ENCODE data around the gene SLC26A11.

The SLC26A11 gene

GRCh38 chr17:80214012-80214877 lies 6.0 kb upstream of the SLC26A11 start:
- Histone ChIP-seq H3K36me3 (peaks cover 42% of the 10 kb centered on the region), H3K4me3 (ENCODE audit: low read depth, low read length) (no peak overlapping the region), H3K4me1 (peaks cover 4% of the 10 kb centered on the region), H3K9me3 (no peaks in the 10 kb centered on the region), H3K27me3 (no peaks in the 10 kb centered on the region)
- TF ChIP-seq, protein P1, sequence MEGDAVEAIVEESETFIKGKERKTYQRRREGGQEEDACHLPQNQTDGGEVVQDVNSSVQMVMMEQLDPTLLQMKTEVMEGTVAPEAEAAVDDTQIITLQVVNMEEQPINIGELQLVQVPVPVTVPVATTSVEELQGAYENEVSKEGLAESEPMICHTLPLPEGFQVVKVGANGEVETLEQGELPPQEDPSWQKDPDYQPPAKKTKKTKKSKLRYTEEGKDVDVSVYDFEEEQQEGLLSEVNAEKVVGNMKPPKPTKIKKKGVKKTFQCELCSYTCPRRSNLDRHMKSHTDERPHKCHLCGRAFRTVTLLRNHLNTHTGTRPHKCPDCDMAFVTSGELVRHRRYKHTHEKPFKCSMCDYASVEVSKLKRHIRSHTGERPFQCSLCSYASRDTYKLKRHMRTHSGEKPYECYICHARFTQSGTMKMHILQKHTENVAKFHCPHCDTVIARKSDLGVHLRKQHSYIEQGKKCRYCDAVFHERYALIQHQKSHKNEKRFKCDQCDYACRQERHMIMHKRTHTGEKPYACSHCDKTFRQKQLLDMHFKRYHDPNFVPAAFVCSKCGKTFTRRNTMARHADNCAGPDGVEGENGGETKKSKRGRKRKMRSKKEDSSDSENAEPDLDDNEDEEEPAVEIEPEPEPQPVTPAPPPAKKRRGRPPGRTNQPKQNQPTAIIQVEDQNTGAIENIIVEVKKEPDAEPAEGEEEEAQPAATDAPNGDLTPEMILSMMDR (IDR thresholded peaks at IDR 0.05; ENCODE audit: low read depth, low read length): no peak
- DNase-seq: no peak

- TF ChIP-seq, protein P1 (IDR thresholded peaks at IDR 0.05; ENCODE audit: low read depth, low read length): no peak
- H3K27me3 ChIP-seq: no peaks in the 10 kb centered on the region
- peaks cover 40% of the 10 kb centered on the region for H3K36me3 ChIP-seq
These were observed 5.4 kb upstream of the SLC26A11 start for GRCh38 chr17:80214878-80215210.

GRCh38 chr17:80216473-80217456 lies 3.5 kb upstream of the SLC26A11 start:
- H3K4me3 ChIP-seq (ENCODE audit: low read depth, low read length): no peak overlapping the region
- TF ChIP-seq, protein P1 (IDR thresholded peaks at IDR 0.05; ENCODE audit: low read depth, low read length): no peak
- no peaks in the 10 kb centered on the region for H3K27me3 ChIP-seq
- no peaks in the 10 kb centered on the region for H3K9me3 ChIP-seq
- DNase-seq: no peak
- H3K4me1 ChIP-seq: peaks cover 6% of the 10 kb centered on the region
- peaks cover 24% of the 10 kb centered on the region for H3K36me3 ChIP-seq

More at GRCh38 chr17:80214878-80215210, 5.4 kb upstream of the SLC26A11 start:
- Histone ChIP-seq H3K4me3 (ENCODE audit: low read depth, low read length) (no peak overlapping the region), H3K9me3 (no peaks in the 10 kb centered on the region), H3K4me1 (peaks cover 6% of the 10 kb centered on the region)
- no peak for DNase-seq

- no peaks in the 10 kb centered on the region for H3K27me3 ChIP-seq
- DNase-seq: no peak
- peaks cover 6% of the 10 kb centered on the region for H3K4me1 ChIP-seq
- TF ChIP-seq, protein P1 (IDR thresholded peaks at IDR 0.05; ENCODE audit: low read depth, low read length): no peak
- no peaks in the 10 kb centered on the region for H3K9me3 ChIP-seq
- no peak overlapping the region for H3K4me3 ChIP-seq (ENCODE audit: low read depth, low read length)
- H3K36me3 ChIP-seq: peaks cover 15% of the 10 kb centered on the region
These were observed 2.4 kb upstream of the SLC26A11 start for GRCh38 chr17:80217703-80218362.

DNA sequence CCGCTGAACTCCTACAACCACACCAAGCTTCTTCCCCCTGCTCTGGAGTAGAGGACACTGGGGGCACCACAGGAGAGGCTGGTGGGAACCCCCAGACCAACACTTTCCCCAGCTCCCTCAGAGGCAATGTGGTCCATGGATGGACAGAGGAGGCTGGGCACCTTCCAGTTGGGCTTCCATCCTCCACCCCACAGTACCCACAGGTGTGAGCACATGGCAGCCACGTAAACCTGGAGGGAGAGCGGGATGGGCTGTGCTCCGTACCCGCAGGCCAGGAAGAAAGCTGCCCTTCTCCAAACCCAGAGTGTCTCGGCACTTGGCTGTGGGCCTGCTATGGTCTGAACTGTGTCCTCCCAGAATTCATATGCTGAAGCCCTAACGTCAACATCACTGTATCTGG lies 1.8 kb upstream of the SLC26A11 start:
- Histone ChIP-seq H3K36me3 (peaks cover 15% of the 10 kb centered on the region), H3K4me3 (ENCODE audit: low read depth, low read length) (no peak overlapping the region), H3K27me3 (no peaks in the 10 kb centered on the region), H3K4me1 (peaks cover 6% of the 10 kb centered on the region), H3K9me3 (no peaks in the 10 kb centered on the region)
- TF ChIP-seq, protein P1 (IDR thresholded peaks at IDR 0.05; ENCODE audit: low read depth, low read length): no peak
- no peak for DNase-seq

Measured in BE2C (cell line).